ENCODE results near the gene BCL7C. TPM values are rescaled to one million over a fixed set of nuclear protein-coding genes. Genes with fewer than 3 reads are reported as not detected.

Gene BCL7C
- total and polyA plus RNA-seq, 2 of the 13 experiments (the other 11 are each of a cell fraction or from before 2014, with no cell fraction given): 17.7 to 33.8 TPM

GRCh38 chr16:30928390-30928789 lies 34.5 kb upstream of the BCL7C start:
- no peak overlapping the region for H3K4me3 ChIP-seq (replicated peaks in 1 of 3; ENCODE audit: insufficient read depth in 1 of 3, low read depth in 2 of 3, low read length in 3 of 3)
- H3K36me3 ChIP-seq (replicated peaks in 1 of 2; ENCODE audit: control insufficient read depth in 1 of 2, insufficient read depth in 2 of 2, low read length in 2 of 2): peaks cover 11 to 25% of the 10 kb centered on the region in 2 experiments
- no peak overlapping the region for H2AFZ ChIP-seq (ENCODE audit: low read length)
- no TSS peak for BruUV-seq (replicated peaks)
- H3K79me2 ChIP-seq (ENCODE audit: insufficient read depth, low read length): no peaks in the 10 kb centered on the region
- ChIA-PET CTCF (ENCODE audit: low intra/inter-chr PET ratio, low total read pairs) (no interaction called here), POLR2A (interaction anchor here (1.2 to 2.4 kb wide), 3 partner anchors 13 to 119 kb away, joined by 3 to 8 read pairs (median 3); partner anchors contain the start of gene ORAI3)
- no peak overlapping the region for H3K9ac ChIP-seq (ENCODE audit: insufficient read depth, low read depth, low read length)
- DNase-seq (ENCODE audit: low spot score): no peak
- no peak overlapping the region for H3K4me2 ChIP-seq (ENCODE audit: low read depth, low read length)
- no peak for FAIRE-seq
- in situ Hi-C loops (cut with HindIII; ENCODE audit: extremely low pct_ligation_motif_present, low pct_unique_long_range_greater_than_20kb): no loop called here
- no peak for TF ChIP-seq SNAI1 (CRISPR knock-in tag; IDR thresholded peaks at IDR 0.05; ENCODE audit: borderline replicate concordance)
- no peak for TF ChIP-seq ZSCAN29 (CRISPR knock-in tag; conservative IDR thresholded peaks at IDR 0.05)
- TF ChIP-seq TARDBP (CRISPR knock-in tag; IDR thresholded peaks at IDR 0.05): no peak
- TF ChIP-seq STAG1 (CRISPR knock-in tag; IDR thresholded peaks at IDR 0.05): no peak
- no peak for TF ChIP-seq ATF3 (CRISPR knock-in tag; IDR thresholded peaks at IDR 0.05)
- no peak for TF ChIP-seq ZSCAN21 (CRISPR knock-in tag; IDR thresholded peaks at IDR 0.05; ENCODE audit: borderline replicate concordance)
- TF ChIP-seq ARID2 (CRISPR knock-in tag; IDR thresholded peaks at IDR 0.05; ENCODE audit: borderline replicate concordance): no peak
- intact Hi-C loops (cut with micrococcal nuclease; ENCODE audit: unreplicated experiment): loop anchor here (10.0 kb wide), 1 partner anchor 234 kb away; the partner anchor contains the start of gene SRCAP
- H3K4me1 ChIP-seq (ENCODE audit: insufficient read depth, low read length): peaks cover 15% of the 10 kb centered on the region
- no peaks in the 10 kb centered on the region for H4K20me1 ChIP-seq (ENCODE audit: insufficient read depth, low read length)
- no peaks in the 10 kb centered on the region for H3K9me3 ChIP-seq (ENCODE audit: low read length)
- WGBS (ENCODE audit: low lambda C conversion rate): over 99% methylated on average over 11 of the region's 11 CpGs
- H3K27me3 ChIP-seq (ENCODE audit: control insufficient read depth in 1 of 2, insufficient read depth in 2 of 2, low read length in 2 of 2): no peaks in the 10 kb centered on the region
- H3K27ac ChIP-seq (ENCODE audit: extremely low read length, insufficient read depth, low read length): no peak overlapping the region
- no peak for ATAC-seq

GRCh38 chr16:30927789-30928378 lies 34.0 kb upstream of the BCL7C start:
- no peaks in the 10 kb centered on the region; a peak in 1 of 5 replicates for H3K27me3 ChIP-seq (ENCODE audit: control insufficient read depth in 1 of 2, insufficient read depth in 2 of 2, low read length in 2 of 2)
- H3K79me2 ChIP-seq (ENCODE audit: insufficient read depth, low read length): no peaks in the 10 kb centered on the region
- CTCF ChIA-PET (ENCODE audit: low intra/inter-chr PET ratio, low total read pairs): no interaction called here
- H3K36me3 ChIP-seq (replicated peaks in 1 of 2; ENCODE audit: control insufficient read depth in 1 of 2, insufficient read depth in 2 of 2, low read length in 2 of 2): peaks cover 11 to 25% of the 10 kb centered on the region in 2 experiments
- 78% methylated on average over 15 of the region's 15 CpGs for WGBS (ENCODE audit: low lambda C conversion rate)
- in situ Hi-C loops (cut with HindIII; ENCODE audit: extremely low pct_ligation_motif_present, low pct_unique_long_range_greater_than_20kb): no loop called here
- intact Hi-C loops (cut with micrococcal nuclease; ENCODE audit: unreplicated experiment): loop anchor here (10.0 kb wide), 1 partner anchor 233 kb away; the partner anchor contains the start of gene SRCAP
- no peak overlapping the region for H3K27ac ChIP-seq (ENCODE audit: extremely low read length, insufficient read depth, low read length)
- DNase-seq (ENCODE audit: low spot score) (peak; percentile 61), ATAC-seq (peak; percentile 50), FAIRE-seq (peak; percentile 95)
- no peak overlapping the region for H3K4me3 ChIP-seq (replicated peaks in 1 of 3; ENCODE audit: insufficient read depth in 1 of 3, low read depth in 2 of 3, low read length in 3 of 3)
- H3K4me2 ChIP-seq (ENCODE audit: low read depth, low read length): no peak overlapping the region
- H2AFZ ChIP-seq (ENCODE audit: low read length): no peak overlapping the region
- H3K9ac ChIP-seq (ENCODE audit: insufficient read depth, low read depth, low read length): no peak overlapping the region
- BruUV-seq (replicated peaks): no TSS peak
- H4K20me1 ChIP-seq (ENCODE audit: insufficient read depth, low read length): no peaks in the 10 kb centered on the region
- H3K9me3 ChIP-seq (ENCODE audit: low read length): no peaks in the 10 kb centered on the region
- POLR2A ChIA-PET: interaction anchor here (0.7 to 2.4 kb wide), 4 partner anchors 14 to 252 kb away, joined by 3 to 8 read pairs (median 4); partner anchors contain the start of genes FUS and ORAI3
- peaks cover 15% of the 10 kb centered on the region for H3K4me1 ChIP-seq (ENCODE audit: insufficient read depth, low read length)
- TF ChIP-seq BRCA1 (CRISPR knock-in tag; IDR thresholded peaks at IDR 0.05) (no peak), ZNF761 (CRISPR knock-in tag; conservative IDR thresholded peaks at IDR 0.05) (no peak), CENPX (CRISPR knock-in tag; IDR thresholded peaks at IDR 0.05) (no peak), SUZ12 (IDR thresholded peaks at IDR 0.05; ENCODE audit: low read depth, low read length) (peak; percentile 38; the same call in 1 of the 2 replicates), ZNF143 (CRISPR knock-in tag; IDR thresholded peaks at IDR 0.05) (peak; percentile 89), NR2C2 (CRISPR knock-in tag; IDR thresholded peaks at IDR 0.05; ENCODE audit: borderline replicate concordance) (peak; percentile 80), ZBTB39 (CRISPR knock-in tag; IDR thresholded peaks at IDR 0.05) (peak; percentile 45; the same call in 1 of the 2 replicates), ZNF782 (CRISPR knock-in tag; IDR thresholded peaks at IDR 0.05; ENCODE audit: borderline replicate concordance) (0 out of 2 replicates have a peak, but pooled peaks have one; percentile 45), ARID2 (CRISPR knock-in tag; IDR thresholded peaks at IDR 0.05; ENCODE audit: borderline replicate concordance) (no peak), GABPA (IDR thresholded peaks at IDR 0.05; ENCODE audit: low read depth, low read length) (no peak), GABPA (CRISPR knock-in tag; IDR thresholded peaks at IDR 0.05; ENCODE audit: low read depth) (peak; percentile 62)

All from HepG2 (cell line).